Naive thymus-derived CD8-positive, alpha-beta T cell (primary cell): ENCODE measurements around the gene RTN4IP1. TPM values are rescaled to one million over a fixed set of nuclear protein-coding genes. Genes with fewer than 3 reads are reported as not detected.

ENCODE experiments used
- ATAC-seq, 2 donors: fragments of 150-1000 bp; cut with Tn5 transposase in 1 of 2; sonication (Bioruptor Pico), chemical (Tn5 transposase) in 1 of 2; 1 replicate in 1 of 2; 2 replicates in 1 of 2; pipeline ENCODE4 v1.10.0; 2021; ENCODE audit warnings: mild to moderate bottlenecking in 2 of 2, moderate library complexity in 2 of 2
- POLR2A ChIA-PET: fragments of 350-600 bp; sonication (Branson Sonifier 250); formaldehyde crosslinking; loops from one replicate; lab custom pipeline; 2021; ENCODE audit warnings: antibody characterized with exemption; lab: Charles Lee
- DNase-seq, 10 donors: peaks; one replicate each; pipeline versions ENCODE4 v3.0.0 to v3.0.0-alpha.2; 2020 to 2022
- H3K27ac Mint-ChIP-seq, 10 donors: one replicate each; pipeline ENCODE4 v1.8.0; 2020 to 2022; ENCODE audit warnings: mild to moderate bottlenecking in 10 of 10, mixed read lengths in 10 of 10, moderate library complexity in 4 of 10, inconsistent platforms in 1 of 10
- H3K27me3 Mint-ChIP-seq, 5 donors: one replicate each; pipeline ENCODE4 v1.8.0; 2021 to 2022; ENCODE audit warnings: mixed read lengths in 5 of 5
- H3K36me3 Mint-ChIP-seq, 3 donors: one replicate each; pipeline ENCODE4 v1.8.0; 2020 to 2022; ENCODE audit warnings: mixed read lengths in 3 of 3, mild to moderate bottlenecking in 2 of 3, inconsistent platforms in 1 of 3
- H3K4me1 Mint-ChIP-seq, 4 donors: one replicate each; pipeline ENCODE4 v1.8.0; 2021 to 2022; ENCODE audit warnings: mixed read lengths in 4 of 4
- H3K4me3 Mint-ChIP-seq, 10 donors: one replicate each; pipeline ENCODE4 v1.8.0; 2020 to 2022; ENCODE audit warnings: mild to moderate bottlenecking in 10 of 10, mixed read lengths in 10 of 10, moderate library complexity in 6 of 10, inconsistent platforms in 1 of 10
- H3K9me3 Mint-ChIP-seq, 9 donors: one replicate each; pipeline ENCODE4 v1.8.0; 2020 to 2022; ENCODE audit warnings: mixed read lengths in 9 of 9, mild to moderate bottlenecking in 3 of 9, inconsistent platforms in 1 of 9, moderate library complexity in 1 of 9
- polyA plus RNA-seq, 3 donors: library from polyadenylated mRNA; unstranded; fragments of 300-500 nt; fragmentation: Illumina TruSeq; gene quantifications; one replicate each; pipeline ENCODE4 v1.2.3, GENCODE V29; 2021
- total RNA-seq, 8 experiments: library from RNA in 2 of 8; stranded (reverse) in 2 of 8; gene quantifications; one replicate each; pipeline ENCODE4 v1.2.3 and lab custom pipeline; 2021 to 2026

Gene RTN4IP1
- total and polyA plus RNA-seq, 5 experiments from 2014 or later = 4.4 to 9.8 (median 7.8) TPM

DNA sequence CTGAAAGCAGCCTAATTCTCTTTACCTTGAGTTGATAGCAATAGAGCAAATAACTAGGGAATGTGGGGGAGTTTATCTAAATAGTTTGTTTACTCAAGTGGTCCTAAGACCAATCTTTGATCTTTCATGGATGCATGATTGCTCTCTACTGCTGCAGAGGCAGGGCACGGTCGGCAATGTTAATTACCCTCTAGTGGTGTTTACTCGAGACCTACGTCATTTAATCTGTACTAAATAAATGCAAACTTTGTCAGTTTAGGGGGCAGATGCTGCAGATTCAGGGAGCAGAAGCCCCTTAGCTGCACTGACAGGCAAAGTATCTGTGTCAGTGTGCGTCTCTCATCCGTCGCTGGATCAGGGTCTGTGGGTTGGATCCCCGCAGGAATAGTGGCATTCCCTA lies 6.9 kb downstream of the RTN4IP1 start:
- Mint-ChIP-seq H3K4me1 (peaks cover 6 to 21% (median 7%) of the 10 kb centered on the region in 4 donors), H3K9me3 (no peaks in the 10 kb centered on the region), H3K36me3 (peaks cover 0 to 39% (median 13%) of the 10 kb centered on the region in 3 donors), H3K27ac (no peak overlapping the region), H3K4me3 (no peak overlapping the region), H3K27me3 (no peaks in the 10 kb centered on the region)
- POLR2A ChIA-PET = no interaction called here
- ATAC-seq (no peak), DNase-seq (no peak)

GRCh38 chr6:106620931-106621672 lies 8.2 kb downstream of the RTN4IP1 start:
- Mint-ChIP-seq H3K27me3 (no peaks in the 10 kb centered on the region), H3K4me1 (peaks cover 2 to 8% (median 7%) of the 10 kb centered on the region in 4 donors), H3K36me3 (peaks cover 0 to 48% (median 13%) of the 10 kb centered on the region in 3 donors), H3K9me3 (no peaks in the 10 kb centered on the region), H3K4me3 (no peak overlapping the region), H3K27ac (no peak overlapping the region)
- DNase-seq (no peak), ATAC-seq (no peak)
- POLR2A ChIA-PET = no interaction called here

DNA sequence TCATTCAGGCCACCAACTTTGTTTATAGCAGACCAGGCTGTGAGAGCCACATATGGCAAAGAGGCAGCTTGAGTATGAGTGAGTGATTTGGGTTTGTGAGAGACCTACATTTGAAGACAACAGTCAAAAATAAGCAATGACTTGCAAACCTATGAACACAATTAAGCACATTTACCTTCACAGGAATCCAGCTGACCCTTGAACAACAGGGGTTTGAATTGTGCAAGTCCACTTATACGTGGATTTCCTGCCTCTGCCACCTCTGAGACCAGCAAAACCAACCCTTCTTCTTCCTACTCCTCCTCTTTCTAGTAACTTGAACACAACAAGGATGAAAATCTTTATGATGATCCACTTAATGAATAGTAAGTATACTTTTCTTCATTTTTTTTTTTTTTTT lies 10.1 kb downstream of the RTN4IP1 start:
- H3K4me3 Mint-ChIP-seq = no peak overlapping the region
- no peaks in the 10 kb centered on the region for H3K27me3 Mint-ChIP-seq
- H3K9me3 Mint-ChIP-seq = no peaks in the 10 kb centered on the region
- no peak overlapping the region for H3K27ac Mint-ChIP-seq
- POLR2A ChIA-PET = no interaction called here
- no peak for ATAC-seq
- no peak for DNase-seq
- H3K4me1 Mint-ChIP-seq = peaks cover 0 to 7% (median under 1%) of the 10 kb centered on the region in 4 donors
- H3K36me3 Mint-ChIP-seq = peaks cover 0 to 58% (median 13%) of the 10 kb centered on the region in 3 donors

- peaks cover 0 to 14% (median under 1%) of the 10 kb centered on the region in 4 donors for H3K4me1 Mint-ChIP-seq
- DNase-seq = no peak
- H3K9me3 Mint-ChIP-seq = no peaks in the 10 kb centered on the region
- H3K27me3 Mint-ChIP-seq = no peaks in the 10 kb centered on the region
- no peak for ATAC-seq
- H3K36me3 Mint-ChIP-seq = peaks cover 0 to 67% (median 13%) of the 10 kb centered on the region in 3 donors
- H3K27ac Mint-ChIP-seq = no peak overlapping the region
- POLR2A ChIA-PET = no interaction called here
- no peak overlapping the region for H3K4me3 Mint-ChIP-seq
Measured at GRCh38 chr6:106618324-106618723, 11.0 kb downstream of the RTN4IP1 start.

DNA sequence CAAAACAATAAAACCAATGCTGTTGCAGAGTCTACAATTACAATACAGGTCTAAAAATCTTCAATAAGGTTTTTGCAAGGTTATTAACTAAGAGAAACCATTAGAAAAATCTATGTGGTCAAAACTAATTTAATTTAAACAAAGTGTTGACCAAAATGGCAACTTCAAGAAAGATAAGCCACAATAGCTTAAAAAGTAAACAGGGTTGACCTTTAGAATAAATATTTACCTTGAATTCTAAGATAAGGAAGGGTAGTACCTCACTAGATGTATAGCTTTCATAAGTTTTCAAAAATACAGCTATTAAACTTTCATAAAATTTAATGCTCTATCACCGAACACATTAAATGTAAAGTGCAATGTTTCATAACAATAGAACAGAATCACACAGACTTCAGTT lies 11.4 kb downstream of the RTN4IP1 start:
- H3K36me3 Mint-ChIP-seq = peaks cover 0 to 71% (median 17%) of the 10 kb centered on the region in 3 donors
- peaks cover 0 to 19% (median under 1%) of the 10 kb centered on the region in 4 donors for H3K4me1 Mint-ChIP-seq
- ATAC-seq = no peak
- no peak overlapping the region for H3K27ac Mint-ChIP-seq
- no peaks in the 10 kb centered on the region for H3K27me3 Mint-ChIP-seq
- POLR2A ChIA-PET = no interaction called here
- no peaks in the 10 kb centered on the region for H3K9me3 Mint-ChIP-seq
- no peak for DNase-seq
- H3K4me3 Mint-ChIP-seq = no peak overlapping the region

DNA sequence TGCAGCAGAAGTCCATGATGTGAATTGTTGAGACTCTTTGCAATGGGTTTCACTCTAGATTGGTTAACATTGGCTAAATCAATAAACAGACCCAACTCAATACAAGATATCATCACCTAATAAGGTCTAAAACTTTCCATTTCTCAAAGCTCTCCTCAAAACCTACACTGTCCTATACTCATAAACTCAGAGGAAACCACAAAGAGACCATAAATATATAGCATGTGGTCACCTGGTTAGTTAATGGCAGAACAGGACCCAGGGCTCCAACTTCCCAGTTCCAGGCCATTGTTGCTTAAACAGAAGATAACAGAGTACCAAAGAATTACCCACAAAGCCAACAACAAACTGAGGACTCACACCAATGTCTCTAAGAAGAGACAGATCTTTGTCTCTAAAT lies 12.0 kb downstream of the RTN4IP1 start:
- POLR2A ChIA-PET = no interaction called here
- H3K36me3 Mint-ChIP-seq = peaks cover 0 to 70% (median 12%) of the 10 kb centered on the region in 3 donors
- no peak for ATAC-seq

DNA sequence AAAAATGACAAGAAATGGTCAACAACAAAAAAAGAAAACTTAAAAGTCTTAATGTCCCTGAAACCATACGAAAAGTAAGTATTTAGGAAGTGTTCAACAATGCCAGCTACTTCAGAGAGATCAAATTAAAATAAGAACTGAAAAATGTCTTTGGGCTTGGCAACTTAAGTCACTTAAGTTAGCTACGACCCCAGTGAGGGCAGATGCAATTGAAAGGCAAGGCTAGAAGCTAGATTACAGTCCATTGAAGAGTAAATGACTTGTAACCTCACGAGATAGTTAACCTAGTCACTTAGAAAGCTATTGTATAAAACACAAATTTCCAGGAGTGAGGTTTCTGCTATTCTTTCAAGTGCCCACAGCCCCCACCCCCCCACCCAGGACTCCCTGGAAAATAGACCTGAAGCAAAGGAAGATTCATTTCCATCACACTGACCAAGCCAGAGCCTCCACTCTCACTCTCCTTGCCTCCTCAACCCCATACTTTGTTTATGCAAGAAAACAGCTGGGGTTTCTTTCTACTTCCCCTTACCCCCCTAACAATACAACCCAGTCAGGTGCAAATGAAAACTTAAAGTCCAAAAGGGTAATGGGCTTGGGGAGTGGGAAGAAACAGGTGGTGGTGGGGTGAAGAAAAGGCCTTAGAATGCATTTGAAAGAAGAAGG lies 14.6 kb downstream of the RTN4IP1 start:
- H3K4me3 Mint-ChIP-seq = no peak overlapping the region
- H3K9me3 Mint-ChIP-seq = no peaks in the 10 kb centered on the region
- H3K4me1 Mint-ChIP-seq = peaks cover 0 to 26% (median 2%) of the 10 kb centered on the region in 4 donors
- peak overlapping the region in 2 of 10 donors; percentile 33 to 66 for H3K27ac Mint-ChIP-seq
- DNase-seq (no peak), ATAC-seq (no peak)
- POLR2A ChIA-PET = interaction anchor here (0.6 kb wide), 1 partner anchor 1770 kb away, joined by 3 read pairs; no protein-coding TSS in a partner anchor
- H3K27me3 Mint-ChIP-seq = no peaks in the 10 kb centered on the region
- peaks cover 0 to 68% (median 9%) of the 10 kb centered on the region in 3 donors for H3K36me3 Mint-ChIP-seq

More for the DNA sequence above, 12.0 kb downstream of the RTN4IP1 start:
- Mint-ChIP-seq H3K9me3 (no peaks in the 10 kb centered on the region), H3K27ac (no peak overlapping the region), H3K4me3 (no peak overlapping the region), H3K4me1 (peaks cover 0 to 24% (median 3%) of the 10 kb centered on the region in 4 donors), H3K27me3 (no peaks in the 10 kb centered on the region)
- DNase-seq = no peak

- Mint-ChIP-seq H3K9me3 (no peaks in the 10 kb centered on the region), H3K4me3 (peak overlapping the region in 1 of 10 donors; percentile 22), H3K4me1 (peaks cover 0 to 29% (median 2%) of the 10 kb centered on the region in 4 donors), H3K27me3 (no peaks in the 10 kb centered on the region), H3K36me3 (peaks cover 0 to 68% (median 9%) of the 10 kb centered on the region in 3 donors), H3K27ac (peak overlapping the region in 1 of 10 donors; percentile 66)
- ATAC-seq (no peak), DNase-seq (no peak)
- POLR2A ChIA-PET = interaction anchor here (0.6 kb wide), 1 partner anchor 1770 kb away, joined by 3 read pairs; no protein-coding TSS in a partner anchor
Measured at GRCh38 chr6:106614166-106614565, 15.1 kb downstream of the RTN4IP1 start.

DNA sequence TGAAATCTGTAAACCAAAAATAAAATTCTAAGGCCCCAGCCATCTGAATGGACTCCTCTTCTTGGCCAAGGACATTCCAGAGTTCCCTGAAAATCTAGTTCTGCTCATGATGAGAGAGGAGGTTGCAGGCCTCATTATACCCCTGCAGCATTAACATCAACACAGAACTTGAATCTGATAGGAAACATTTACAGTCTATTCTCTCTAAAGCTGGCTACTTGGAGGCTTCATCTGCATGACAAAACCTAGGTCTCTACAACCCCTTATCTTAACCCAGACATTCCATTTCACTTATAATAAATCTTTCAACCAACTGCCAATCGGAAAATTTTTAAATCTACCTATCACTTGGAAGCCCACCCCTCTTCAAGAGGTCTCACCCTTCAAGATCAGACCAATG lies 15.7 kb downstream of the RTN4IP1 start:
- POLR2A ChIA-PET = no interaction called here
- H3K27me3 Mint-ChIP-seq = no peaks in the 10 kb centered on the region
- peaks cover 0 to 31% (median 2%) of the 10 kb centered on the region in 4 donors for H3K4me1 Mint-ChIP-seq
- DNase-seq = no peak
- H3K36me3 Mint-ChIP-seq = peaks cover 0 to 62% (median 8%) of the 10 kb centered on the region in 3 donors
- no peaks in the 10 kb centered on the region for H3K9me3 Mint-ChIP-seq
- H3K4me3 Mint-ChIP-seq = no peak overlapping the region
- peak overlapping the region in 1 of 10 donors; percentile 66 for H3K27ac Mint-ChIP-seq
- no peak for ATAC-seq

GRCh38 chr6:106612671-106613416 lies 16.5 kb downstream of the RTN4IP1 start:
- Mint-ChIP-seq H3K36me3 (peaks cover 0 to 57% (median 7%) of the 10 kb centered on the region in 3 donors), H3K27ac (no peak overlapping the region), H3K4me1 (peaks cover 0 to 35% (median 3%) of the 10 kb centered on the region in 4 donors), H3K27me3 (no peaks in the 10 kb centered on the region), H3K4me3 (no peak overlapping the region), H3K9me3 (no peaks in the 10 kb centered on the region)
- ATAC-seq (no peak), DNase-seq (no peak)
- POLR2A ChIA-PET = no interaction called here

DNA sequence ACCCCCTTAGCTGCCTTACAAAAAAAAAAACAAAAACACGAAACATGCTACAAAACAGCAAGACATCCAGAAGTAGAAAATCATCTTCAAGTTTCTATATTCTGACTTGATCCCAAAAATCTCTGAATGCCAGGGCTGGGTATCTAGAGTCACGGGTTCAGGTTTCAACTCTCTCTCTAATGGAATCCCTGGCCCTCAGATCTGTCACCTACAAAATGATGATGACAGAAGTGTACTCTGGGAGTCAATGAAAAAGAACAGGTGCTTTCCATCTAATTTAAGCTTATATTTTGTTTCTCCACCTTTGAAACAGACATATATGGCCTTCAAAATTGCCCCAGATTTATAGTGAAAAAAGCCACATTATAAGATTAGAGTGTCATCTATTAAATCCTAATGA lies 18.3 kb downstream of the RTN4IP1 start:
- H3K36me3 Mint-ChIP-seq = peaks cover 0 to 51% (median 7%) of the 10 kb centered on the region in 3 donors

DNA sequence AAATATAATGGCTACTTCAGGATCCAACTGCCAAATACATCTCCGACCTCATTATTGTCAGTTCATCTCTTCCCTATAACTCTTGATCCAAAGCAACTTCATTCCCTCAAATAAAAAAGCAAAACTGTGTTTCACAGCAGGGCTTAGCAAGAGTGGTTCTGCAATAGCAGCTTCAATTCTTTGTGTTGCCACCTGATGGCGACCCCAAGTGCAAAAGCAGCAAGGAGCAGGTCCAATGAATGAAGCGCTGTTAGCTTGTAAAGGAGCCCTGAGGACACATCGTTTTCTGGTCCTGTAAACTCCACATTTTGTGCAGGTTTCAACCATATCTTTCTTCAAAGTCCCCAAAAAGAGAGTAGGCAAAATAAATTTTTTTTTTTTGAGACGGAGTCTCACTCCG lies 19.6 kb downstream of the RTN4IP1 start:
- Mint-ChIP-seq H3K36me3 (peaks cover 0 to 51% (median 13%) of the 10 kb centered on the region in 3 donors), H3K9me3 (no peaks in the 10 kb centered on the region), H3K27ac (peak overlapping the region in 1 of 10 donors; percentile 4), H3K27me3 (no peaks in the 10 kb centered on the region), H3K4me3 (no peak overlapping the region), H3K4me1 (peaks cover 0 to 35% (median 3%) of the 10 kb centered on the region in 4 donors)
- no peak for ATAC-seq
- POLR2A ChIA-PET = no interaction called here
- DNase-seq = no peak

More for the DNA sequence above, 18.3 kb downstream of the RTN4IP1 start:
- ATAC-seq = no peak
- H3K27me3 Mint-ChIP-seq = no peaks in the 10 kb centered on the region
- DNase-seq = no peak
- H3K4me1 Mint-ChIP-seq = peaks cover 0 to 37% (median 3%) of the 10 kb centered on the region in 4 donors
- no peak overlapping the region for H3K27ac Mint-ChIP-seq
- POLR2A ChIA-PET = no interaction called here
- no peaks in the 10 kb centered on the region for H3K9me3 Mint-ChIP-seq
- H3K4me3 Mint-ChIP-seq = no peak overlapping the region
